Measurements from ENCODE around the gene UBE2Q1.

DNA sequence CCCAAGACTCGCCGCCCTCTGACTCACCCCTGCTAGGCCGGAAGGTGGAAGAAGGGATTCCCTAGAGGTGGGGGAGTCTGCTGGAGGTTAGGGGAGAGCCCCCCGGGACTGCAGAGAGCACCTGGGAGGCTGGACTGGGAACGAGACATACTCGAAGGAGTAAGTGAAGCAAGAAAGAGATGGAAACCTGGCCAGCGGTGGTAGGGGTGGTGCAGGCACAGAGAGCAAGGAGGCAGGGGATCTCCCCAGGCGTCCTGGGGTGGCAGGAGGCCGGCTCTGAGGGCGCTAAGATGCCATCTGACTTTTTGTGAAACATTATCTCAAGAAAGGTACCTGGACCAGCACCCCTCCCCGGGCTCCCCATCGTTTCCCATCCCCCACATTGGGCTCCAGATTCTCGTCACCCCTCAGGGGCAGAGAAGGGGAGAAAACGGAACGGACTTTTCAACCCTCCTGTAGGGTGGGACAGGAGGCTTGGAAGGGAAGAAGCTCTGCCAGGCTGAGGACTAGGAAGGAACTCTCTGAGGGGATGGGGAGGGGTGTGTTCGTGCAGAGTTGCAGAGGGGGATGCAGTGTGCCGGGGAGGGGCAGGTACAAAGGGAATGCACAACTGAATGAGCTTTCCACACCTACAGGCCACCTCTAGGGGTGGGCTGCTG lies 9.8 kb upstream of the UBE2Q1 start:
- TF ChIP-seq, protein P1, sequence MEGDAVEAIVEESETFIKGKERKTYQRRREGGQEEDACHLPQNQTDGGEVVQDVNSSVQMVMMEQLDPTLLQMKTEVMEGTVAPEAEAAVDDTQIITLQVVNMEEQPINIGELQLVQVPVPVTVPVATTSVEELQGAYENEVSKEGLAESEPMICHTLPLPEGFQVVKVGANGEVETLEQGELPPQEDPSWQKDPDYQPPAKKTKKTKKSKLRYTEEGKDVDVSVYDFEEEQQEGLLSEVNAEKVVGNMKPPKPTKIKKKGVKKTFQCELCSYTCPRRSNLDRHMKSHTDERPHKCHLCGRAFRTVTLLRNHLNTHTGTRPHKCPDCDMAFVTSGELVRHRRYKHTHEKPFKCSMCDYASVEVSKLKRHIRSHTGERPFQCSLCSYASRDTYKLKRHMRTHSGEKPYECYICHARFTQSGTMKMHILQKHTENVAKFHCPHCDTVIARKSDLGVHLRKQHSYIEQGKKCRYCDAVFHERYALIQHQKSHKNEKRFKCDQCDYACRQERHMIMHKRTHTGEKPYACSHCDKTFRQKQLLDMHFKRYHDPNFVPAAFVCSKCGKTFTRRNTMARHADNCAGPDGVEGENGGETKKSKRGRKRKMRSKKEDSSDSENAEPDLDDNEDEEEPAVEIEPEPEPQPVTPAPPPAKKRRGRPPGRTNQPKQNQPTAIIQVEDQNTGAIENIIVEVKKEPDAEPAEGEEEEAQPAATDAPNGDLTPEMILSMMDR (IDR thresholded peaks at IDR 0.05 in 8 of 11, conservative IDR thresholded peaks at IDR 0.05 in 3 of 11), result no peak
- TF ChIP-seq POLR2A (IDR thresholded peaks at IDR 0.05), result no peak
- no peak for TF ChIP-seq POLR2AphosphoS5 (IDR thresholded peaks at IDR 0.05)
